Esophagus muscularis mucosa (tissue), 4 donors: ENCODE data around the gene RGS3. TPM values are rescaled to one million over a fixed set of nuclear protein-coding genes. Genes with fewer than 3 reads are reported as not detected.

ENCODE experiments used
- DNase-seq: peaks from one replicate; pipeline ENCODE4 v3.0.0-alpha.2; 2017; ENCODE audit errors: extremely low spot score
- H3K27ac ChIP-seq, 4 donors: fragments of 200-600 bp; sonication (generic); replicated peaks in 1 of 4; 1 replicate in 3 of 4; 2 replicates in 1 of 4; pipeline ENCODE4 v1.5.1; 2016 to 2019; ENCODE audit warnings: mild to moderate bottlenecking in 1 of 4
- H3K27me3 ChIP-seq, 4 donors: fragments of 200-600 bp; sonication (generic); one replicate each; pipeline versions ENCODE4 v1.5.1 to v1.6.0; 2016 to 2019
- H3K36me3 ChIP-seq, 4 donors: fragments of 200-600 bp; sonication (generic); one replicate each; pipeline ENCODE4 v1.5.1; 2016 to 2019
- H3K4me1 ChIP-seq, 4 donors: fragments of 200-600 bp; sonication (generic); one replicate each; pipeline ENCODE4 v1.5.1; 2016 to 2019
- H3K4me3 ChIP-seq, 4 donors: fragments of 200-600 bp; sonication (generic); 1 replicate in 2 of 4; 2 replicates in 2 of 4; pipeline ENCODE4 v1.5.1; 2016 to 2019; ENCODE audit warnings: mild to moderate bottlenecking in 4 of 4, moderate library complexity in 1 of 4
- H3K9me3 ChIP-seq, 4 donors: fragments of 200-600 bp; sonication (generic); 1 replicate in 3 of 4; 2 replicates in 1 of 4; pipeline ENCODE4 v1.5.1; 2016 to 2019
- CTCF ChIP-seq, 3 experiments: fragments of 200-600 bp in 2 of 3; fragments of 450-650 bp in 1 of 3; sonication (generic) in 2 of 3; IDR thresholded peaks; one replicate each; pipeline ENCODE4 v1.5.1; 2017 to 2019; ENCODE audit warnings: antibody characterized with exemption in 3 of 3, mild to moderate bottlenecking in 2 of 3, moderate library complexity in 1 of 3
- EP300 ChIP-seq: sonication (generic); formaldehyde crosslinking; IDR thresholded peaks from one replicate; pipeline ENCODE4 v1.6.1; 2017; ENCODE audit warnings: antibody characterized with exemption
- POLR2A ChIP-seq: fragments of 450-650 bp; IDR thresholded peaks from one replicate; pipeline ENCODE4 v1.6.1; 2017; ENCODE audit warnings: antibody characterized with exemption, moderate library complexity, mild to moderate bottlenecking, low read depth
- POLR2AphosphoS5 ChIP-seq, 2 donors: sonication (generic); formaldehyde crosslinking; IDR thresholded peaks; one replicate each; pipeline ENCODE4 v1.6.1; 2017; ENCODE audit warnings: antibody characterized with exemption in 2 of 2
- WGBS: methylation state at CpG from one replicate; pipeline ENCODE4 v1.1.5; 2018; 5-methylcytosine and 5-hydroxymethylcytosine counted together
- intact Hi-C: fragments of 100-400 bp; cut with DNase I; formaldehyde crosslinking; loops from one replicate; pipeline ENCODE4 v1.15.1; 2023
- total RNA-seq, 4 donors: library from RNA; depleted of rRNA; stranded (reverse); fragments of >200 nt; gene quantifications; one replicate each; pipeline versions ENCODE4 v1.1.0 to v1.2.1, GENCODE V29; 2016

Gene RGS3
- total RNA-seq, 4 donors from 2014 or later, result 37.3 to 121 (median 68.5) TPM

- intact Hi-C loops, result no loop called here
- Histone ChIP-seq H3K9me3 (no peaks in the 10 kb centered on the region), H3K4me3 (no peak overlapping the region), H3K27ac (no peak overlapping the region), H3K4me1 (peaks cover 36 to 47% (median 37%) of the 10 kb centered on the region in 4 donors), H3K27me3 (no peaks in the 10 kb centered on the region), H3K36me3 (no peaks in the 10 kb centered on the region)
- DNase-seq, result no peak
- TF ChIP-seq EP300, result no peak
- no peak for TF ChIP-seq POLR2A
- TF ChIP-seq POLR2AphosphoS5 (IDR thresholded peaks at IDR 0.05), result no peak
- TF ChIP-seq CTCF (IDR thresholded peaks at IDR 0.05), result no peak
- 83% methylated on average over 6 of the region's 6 CpGs for WGBS
Measured at GRCh38 chr9:113606510-113606909, 143.0 kb downstream of the RGS3 start.

DNA sequence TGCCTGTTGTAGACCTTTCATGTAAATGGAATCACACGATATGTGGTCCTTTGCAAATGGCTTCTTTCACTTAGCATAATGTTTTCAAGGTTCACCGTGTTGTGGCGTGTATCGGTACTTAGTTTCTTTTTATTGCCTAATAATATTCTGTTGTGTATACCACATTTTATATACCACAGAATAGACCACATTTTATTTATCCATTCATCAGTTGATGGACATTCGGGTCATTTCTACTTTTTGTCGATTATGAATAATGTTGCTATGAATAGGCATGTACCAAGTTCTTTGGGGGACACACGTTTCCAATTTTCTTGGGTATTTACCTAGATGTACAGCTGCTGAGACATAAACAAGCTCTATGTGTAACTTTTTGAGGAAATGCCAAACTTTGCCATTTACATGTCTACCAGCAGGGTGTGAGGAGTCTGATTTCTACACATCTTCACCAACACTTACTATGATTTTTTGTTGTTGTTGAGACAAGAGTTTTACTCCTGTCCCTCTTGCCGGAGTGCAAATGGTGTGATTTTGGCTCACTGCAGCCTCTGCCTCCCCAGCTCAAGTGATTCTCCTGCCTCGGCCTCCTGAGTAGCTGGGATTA lies 144.7 kb downstream of the RGS3 start:
- intact Hi-C loops, result no loop called here
- no peak for DNase-seq
- H3K27ac ChIP-seq, result no peak overlapping the region
- WGBS, result 93% methylated on average over 9 of the region's 9 CpGs
- TF ChIP-seq POLR2AphosphoS5 (IDR thresholded peaks at IDR 0.05) (no peak), CTCF (IDR thresholded peaks at IDR 0.05) (no peak), POLR2A (no peak), EP300 (no peak)
- H3K36me3 ChIP-seq, result no peaks in the 10 kb centered on the region
- H3K9me3 ChIP-seq, result no peaks in the 10 kb centered on the region
- H3K27me3 ChIP-seq, result no peaks in the 10 kb centered on the region
- no peak overlapping the region for H3K4me3 ChIP-seq
- peaks cover 21 to 34% (median 22%) of the 10 kb centered on the region in 4 donors for H3K4me1 ChIP-seq

DNA sequence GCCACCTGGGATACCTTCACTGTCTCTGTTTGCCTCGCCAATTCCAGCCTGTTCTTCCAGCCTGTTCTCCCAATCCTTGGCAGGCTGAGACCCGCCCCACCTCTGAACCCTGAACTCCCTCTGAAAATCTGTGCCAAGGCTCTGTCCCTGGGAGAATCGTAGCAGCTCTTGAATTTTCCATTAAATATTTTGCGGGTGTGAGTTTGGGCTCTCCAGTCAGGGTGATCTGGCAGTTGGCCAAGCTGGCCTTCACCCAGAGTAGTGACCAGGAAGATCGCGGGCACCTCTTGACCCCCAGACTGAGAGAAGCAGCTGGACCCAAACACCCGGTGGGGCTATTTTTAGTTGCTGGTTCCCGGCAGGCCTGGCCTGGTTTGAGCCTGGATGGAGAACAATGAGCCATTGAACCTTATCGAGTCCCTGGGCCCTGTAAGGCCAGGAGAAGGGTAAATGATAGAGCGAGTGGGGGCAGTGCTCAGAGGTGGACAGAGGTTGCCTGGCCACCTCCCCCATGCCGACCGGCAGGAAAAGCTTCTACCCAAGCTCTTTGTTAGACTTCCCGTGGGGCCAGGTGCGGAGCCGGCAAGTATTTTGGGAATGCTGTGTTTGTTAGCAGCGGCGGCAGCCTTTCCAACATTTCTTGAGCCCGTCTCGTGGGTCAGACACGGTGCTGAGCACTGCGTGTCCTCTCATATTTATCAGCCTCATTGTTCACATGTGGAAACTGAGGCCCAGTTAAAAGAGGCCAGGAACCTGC lies 146.2 kb downstream of the RGS3 start:
- Histone ChIP-seq H3K36me3 (no peaks in the 10 kb centered on the region), H3K4me3 (no peak overlapping the region), H3K27ac (peak overlapping the region; percentile 48 to 78 (median 66)), H3K4me1 (peaks cover 26 to 44% (median 34%) of the 10 kb centered on the region in 4 donors), H3K9me3 (no peaks in the 10 kb centered on the region), H3K27me3 (no peaks in the 10 kb centered on the region)
- DNase-seq, result no peak
- intact Hi-C loops, result no loop called here
- 62% methylated on average over 20 of the region's 21 CpGs for WGBS
- TF ChIP-seq POLR2AphosphoS5 (IDR thresholded peaks at IDR 0.05) (peak; percentile 59), CTCF (IDR thresholded peaks at IDR 0.05) (no peak)

- Histone ChIP-seq H3K4me1 (peaks cover 45 to 63% (median 52%) of the 10 kb centered on the region in 4 donors), H3K27ac (no peak overlapping the region), H3K4me3 (no peak overlapping the region), H3K9me3 (no peaks in the 10 kb centered on the region), H3K36me3 (no peaks in the 10 kb centered on the region), H3K27me3 (no peaks in the 10 kb centered on the region)
- intact Hi-C loops, result no loop called here
- WGBS, result 91% methylated on average over 6 of the region's 6 CpGs
- no peak for DNase-seq
- TF ChIP-seq POLR2A, result no peak
- TF ChIP-seq EP300, result no peak
- no peak for TF ChIP-seq POLR2AphosphoS5 (IDR thresholded peaks at IDR 0.05)
- TF ChIP-seq CTCF (IDR thresholded peaks at IDR 0.05), result no peak
Measured at GRCh38 chr9:113611461-113612215, 148.1 kb downstream of the RGS3 start.
